CD4-positive, alpha-beta T cell treated with Interleukin-10 for 1 hour (primary cell): ENCODE results near the gene BOD1L2.

Source experiments
- DNase-seq: peaks from one replicate; pipeline ENCODE4 v3.0.0-alpha.2; 2020

Gene BOD1L2

DNA sequence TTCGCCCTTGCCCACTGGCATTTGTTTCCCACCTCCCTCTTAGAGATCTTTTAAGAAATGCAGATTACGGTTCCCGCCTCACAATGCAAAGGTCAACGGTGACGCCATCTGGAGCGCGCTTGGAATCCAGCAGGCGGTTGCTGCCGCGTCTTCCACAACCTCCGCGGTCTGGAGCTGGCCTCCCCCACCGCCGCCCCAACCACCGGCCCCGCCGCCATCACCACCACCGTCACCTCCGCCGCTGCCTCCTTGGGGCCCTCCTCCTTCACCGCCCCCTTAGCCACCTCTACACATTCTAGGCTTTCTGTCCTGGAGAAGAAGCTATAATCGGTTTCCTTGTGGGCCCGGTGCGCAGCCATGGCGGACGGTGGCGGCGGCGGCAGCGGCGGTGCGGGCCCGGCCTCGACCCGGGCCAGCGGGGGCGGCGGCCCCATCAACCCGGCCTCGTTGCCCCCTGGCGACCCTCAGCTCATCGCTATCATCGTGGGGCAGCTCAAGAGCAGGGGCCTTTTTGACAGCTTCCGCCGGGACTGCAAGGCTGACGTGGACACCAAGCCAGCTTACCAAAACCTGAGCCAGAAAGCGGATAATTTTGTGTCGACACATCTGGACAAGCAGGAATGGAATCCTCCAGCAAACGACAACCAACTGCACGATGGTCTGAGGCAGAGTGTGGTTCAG lies at the start of gene BOD1L2:
Gene BOD1L2 (plus strand): TSS at position 132 of the 681 bp plus-strand sequence. CDS start 226 bp downstream, at position 358.
- no peak for DNase-seq

GRCh38 chr18:57107140-57107832 lies 39.6 kb upstream of the BOD1L2 start:
- DNase-seq, result no peak

DNA sequence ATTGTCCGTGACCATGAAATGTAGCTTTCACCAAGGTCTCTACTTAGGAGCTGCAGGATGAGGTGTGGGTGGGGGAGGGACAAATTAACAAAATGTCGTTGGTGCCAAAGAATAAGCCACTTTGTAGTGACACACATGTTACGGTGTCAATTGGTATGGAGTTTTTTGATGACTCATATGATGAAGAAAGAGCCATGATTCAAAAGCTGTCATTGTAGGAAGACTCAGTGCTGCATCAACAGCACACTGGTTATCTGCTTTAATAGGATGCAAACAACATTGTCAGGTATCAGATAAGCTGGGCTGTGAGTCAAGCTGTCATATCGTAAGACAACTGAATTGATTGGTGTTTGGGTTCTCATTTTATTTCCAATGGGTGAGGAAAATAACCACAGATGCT lies 36.6 kb upstream of the BOD1L2 start:
- no peak for DNase-seq

GRCh38 chr18:57113799-57114420 lies 33.0 kb upstream of the BOD1L2 start:
- no peak for DNase-seq

DNA sequence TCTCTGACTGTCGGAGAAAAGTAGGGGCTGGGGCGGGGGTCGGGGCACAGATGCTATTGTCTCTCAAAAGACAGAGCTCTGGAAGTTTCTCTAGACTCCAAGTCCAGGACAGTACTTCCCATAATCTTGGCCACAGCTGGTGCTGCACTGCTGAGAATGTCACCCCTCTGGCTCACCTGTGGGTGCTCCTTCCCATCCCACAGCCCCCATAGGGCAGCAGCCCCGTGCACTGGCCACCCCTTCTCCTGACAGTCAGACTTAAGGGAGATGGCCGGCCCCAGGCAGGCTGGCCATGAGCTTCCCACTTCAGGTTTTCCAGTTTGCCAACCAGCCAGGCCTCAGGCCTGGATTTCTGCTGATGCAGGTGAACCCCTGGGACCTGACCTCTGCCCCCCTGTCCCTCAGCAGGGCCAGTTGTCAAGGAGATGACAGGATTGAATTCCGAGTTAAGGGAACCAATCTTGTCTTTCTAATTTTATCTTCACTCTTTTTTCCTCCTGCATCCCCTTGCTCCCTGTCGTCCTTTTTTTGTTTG lies 30.2 kb upstream of the BOD1L2 start:
- DNase-seq, result no peak

- DNase-seq, result no peak
Measured at GRCh38 chr18:57121542-57122112, 25.3 kb upstream of the BOD1L2 start.

DNA sequence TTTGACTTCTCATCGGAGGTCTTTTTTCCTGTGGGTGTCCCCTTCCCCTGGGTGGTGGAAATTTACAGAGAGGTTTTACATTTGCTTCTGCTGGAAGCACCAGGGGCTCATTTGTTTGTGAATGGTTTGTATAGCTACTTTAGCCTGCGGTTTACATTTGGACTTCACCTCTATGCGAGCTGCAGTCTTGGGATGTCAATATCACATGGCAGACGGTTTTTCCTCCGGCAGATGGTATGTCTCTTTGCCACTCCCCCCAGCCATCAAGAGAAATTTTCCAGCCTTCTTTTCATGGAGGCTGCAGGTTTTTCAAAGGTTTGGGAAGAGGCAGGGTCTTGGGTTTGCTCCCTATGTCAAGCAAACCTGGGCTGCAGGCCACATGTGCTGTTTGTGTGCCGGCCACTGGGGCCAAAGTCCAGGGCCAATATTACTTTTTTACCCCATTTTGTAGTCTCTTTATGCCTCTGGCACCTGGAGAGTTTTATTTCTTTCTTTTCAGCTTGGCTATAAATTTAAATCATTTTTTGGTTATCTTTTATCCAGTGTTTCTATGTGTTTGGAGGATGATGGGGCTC lies 23.9 kb upstream of the BOD1L2 start:
- no peak for DNase-seq

DNA sequence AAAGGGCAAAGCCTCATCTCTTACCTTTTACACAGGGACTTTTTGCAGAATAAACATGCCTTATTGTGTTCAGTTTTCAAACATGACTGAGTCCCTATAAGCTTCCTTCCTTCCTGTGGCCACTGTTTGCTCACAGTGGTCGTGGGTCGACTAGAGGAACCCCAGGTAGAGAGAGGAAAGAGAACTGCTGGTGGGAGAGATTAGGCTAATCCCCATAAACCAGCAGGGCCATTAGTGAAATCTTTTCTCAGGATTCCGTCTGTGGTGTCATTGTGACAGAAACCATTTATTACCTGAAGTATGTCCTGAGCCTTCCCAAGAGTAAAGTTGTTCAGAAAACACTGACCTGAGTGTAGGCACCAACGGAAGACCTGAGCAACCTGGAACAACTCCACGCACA lies 21.3 kb upstream of the BOD1L2 start:
- DNase-seq, result no peak

DNA sequence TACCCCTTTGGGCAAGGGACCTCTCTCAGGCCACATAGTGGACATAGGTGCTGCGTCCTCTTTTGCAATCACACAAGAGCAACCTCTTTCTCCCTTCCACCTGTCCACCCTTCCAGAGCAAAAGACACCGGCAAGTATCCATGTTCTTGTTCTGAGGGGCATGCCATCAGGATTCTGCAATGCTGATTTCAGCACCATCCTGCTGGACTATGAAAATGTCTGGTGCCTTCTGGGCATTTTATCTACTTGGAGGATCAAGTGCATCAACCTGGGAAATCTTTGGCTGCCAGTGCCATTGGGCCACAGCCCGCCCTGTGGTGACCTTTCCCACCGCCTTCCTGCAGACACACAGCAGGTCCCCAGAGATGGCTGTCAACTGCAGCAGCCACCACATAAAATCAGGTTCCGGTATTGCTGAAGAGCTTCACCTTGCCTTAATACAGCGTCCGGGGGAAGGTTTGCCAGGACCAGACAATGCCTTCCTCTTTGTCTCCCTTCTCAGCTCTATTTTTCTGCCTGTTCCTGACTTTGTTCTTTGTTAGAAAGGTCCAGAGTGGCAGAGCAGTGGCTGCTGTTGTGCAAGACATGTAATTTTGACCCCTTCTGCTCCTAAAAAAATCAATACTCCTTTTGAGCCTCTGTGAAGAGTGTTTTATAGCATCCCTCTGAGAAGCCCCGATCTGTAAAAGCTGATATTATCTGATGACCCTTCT lies 18.5 kb upstream of the BOD1L2 start:
- no peak for DNase-seq

- DNase-seq, result no peak
Measured at GRCh38 chr18:57131101-57131500, 15.8 kb upstream of the BOD1L2 start.

DNA sequence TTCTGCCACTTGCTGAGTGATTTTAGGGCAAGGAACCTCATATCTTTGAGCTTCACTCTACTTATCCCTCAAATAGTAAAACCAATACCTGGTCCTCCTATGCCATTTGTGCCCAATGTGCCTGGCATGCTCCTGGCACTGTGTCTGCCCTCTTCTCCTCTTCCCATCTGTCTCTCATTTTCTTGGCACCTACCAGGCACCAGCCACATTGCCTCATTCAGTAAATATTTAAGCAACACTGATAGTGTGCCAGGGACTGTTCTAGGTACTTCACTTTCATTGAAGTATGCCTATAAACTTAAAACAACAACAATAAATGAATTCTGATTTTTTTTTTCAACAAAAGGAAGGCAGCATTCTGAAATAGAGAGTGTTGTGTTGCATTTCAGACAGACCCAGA lies 15.1 kb upstream of the BOD1L2 start:
- DNase-seq, result no peak

- DNase-seq, result no peak
Measured at GRCh38 chr18:57134618-57135135, 12.2 kb upstream of the BOD1L2 start.

DNA sequence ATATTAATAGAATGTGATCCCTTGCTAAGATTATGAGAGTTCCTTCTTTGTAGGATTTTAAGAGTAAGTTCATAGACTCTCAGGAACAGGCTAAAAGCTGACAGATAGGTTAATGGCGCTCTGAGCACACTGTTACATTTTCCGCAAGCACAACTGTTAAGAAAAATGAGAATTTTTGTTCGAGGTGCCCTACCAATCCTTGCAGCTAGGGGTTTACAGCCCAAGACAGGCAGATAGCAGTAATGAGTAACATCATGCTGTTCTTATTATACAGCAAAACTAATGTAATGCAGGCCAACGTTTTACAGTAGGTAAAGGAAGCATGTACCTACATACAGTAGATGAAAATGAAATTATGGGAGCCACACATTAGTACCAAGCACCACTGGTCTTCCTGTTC lies 11.2 kb upstream of the BOD1L2 start:
- no peak for DNase-seq

DNA sequence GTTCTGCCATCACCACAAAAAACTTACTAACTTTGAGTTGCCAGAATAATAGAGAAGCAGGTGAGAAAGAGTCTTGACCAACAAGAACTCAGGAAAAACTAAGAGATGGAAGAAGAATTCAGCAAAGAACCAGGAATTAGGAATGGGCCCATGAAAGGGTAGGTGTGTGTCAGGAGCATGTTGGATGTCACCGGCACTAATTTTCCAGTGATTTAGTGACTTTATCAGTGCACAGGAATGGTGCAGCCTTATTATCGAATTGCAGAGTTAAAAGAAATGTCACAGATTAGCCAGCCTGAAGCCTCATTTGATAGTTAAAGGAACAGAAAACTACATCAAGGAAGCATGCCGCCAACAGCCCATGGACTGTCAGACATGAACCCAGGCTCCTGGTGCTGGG lies 9.0 kb upstream of the BOD1L2 start:
- no peak for DNase-seq

GRCh38 chr18:57141208-57142129 lies 5.4 kb upstream of the BOD1L2 start:
- no peak for DNase-seq

GRCh38 chr18:57142324-57142723 lies 4.6 kb upstream of the BOD1L2 start:
- no peak for DNase-seq

DNA sequence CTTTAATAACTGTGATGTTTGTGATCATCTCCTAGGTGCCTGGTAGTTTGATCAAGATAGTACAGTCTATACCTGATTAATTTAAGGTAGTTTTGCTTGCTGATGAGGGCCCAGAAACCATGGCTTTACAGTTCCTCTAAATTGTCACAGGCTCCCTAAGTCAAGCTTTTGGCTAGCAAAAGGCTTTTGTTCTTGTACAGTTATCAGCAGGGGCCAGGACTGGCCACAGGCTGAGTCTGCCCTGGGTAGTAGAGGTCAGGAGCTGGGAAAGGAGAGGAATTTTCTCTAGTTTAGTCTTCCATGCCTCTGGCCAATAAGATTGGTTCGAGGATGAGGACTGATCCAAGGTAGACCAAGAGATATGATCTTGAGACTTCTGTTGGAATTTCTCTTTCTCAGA lies 3.6 kb upstream of the BOD1L2 start:
- DNase-seq, result no peak

DNA sequence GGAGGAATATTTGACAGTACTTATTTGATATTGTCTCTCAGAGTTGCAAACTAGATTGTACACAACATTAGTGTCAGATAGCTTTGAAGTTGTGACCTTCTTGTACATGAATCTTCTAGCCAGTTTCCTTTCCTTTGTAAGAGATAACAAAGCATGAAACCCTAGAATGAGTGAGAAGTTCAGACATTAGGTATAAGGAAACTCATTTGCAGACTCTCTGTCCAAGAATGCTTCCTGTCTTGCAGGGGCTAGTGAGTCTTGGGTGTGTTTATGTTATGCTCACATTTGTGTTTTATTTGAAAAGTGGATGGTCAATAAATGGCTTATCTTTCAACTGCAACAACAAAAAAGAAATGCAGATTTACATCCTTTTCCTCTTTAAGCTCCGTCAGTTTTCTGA lies 1.4 kb downstream of the BOD1L2 start:
- DNase-seq, result no peak

- no peak for DNase-seq
Measured at GRCh38 chr18:57149051-57149450, 2.2 kb downstream of the BOD1L2 start.

DNA sequence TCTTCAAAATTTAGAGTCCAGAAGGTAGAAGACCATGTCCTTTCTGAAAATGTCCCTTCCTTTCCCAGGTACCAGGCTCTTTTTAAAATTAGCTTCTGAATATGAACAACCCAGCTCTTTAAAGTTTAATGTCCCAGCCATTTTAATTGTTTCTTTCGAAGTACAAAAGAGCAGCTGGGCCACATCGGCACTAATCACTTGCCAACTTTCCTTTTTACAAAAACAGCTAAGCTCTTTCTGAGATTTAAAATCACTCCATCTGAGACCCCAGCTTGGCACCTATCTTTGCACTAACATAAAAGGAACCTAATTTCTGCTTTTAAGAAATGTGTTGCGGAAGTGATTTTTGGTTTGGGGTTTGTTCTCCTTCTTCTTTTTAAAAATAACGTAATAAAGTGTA lies 2.6 kb downstream of the BOD1L2 start:
- no peak for DNase-seq

DNA sequence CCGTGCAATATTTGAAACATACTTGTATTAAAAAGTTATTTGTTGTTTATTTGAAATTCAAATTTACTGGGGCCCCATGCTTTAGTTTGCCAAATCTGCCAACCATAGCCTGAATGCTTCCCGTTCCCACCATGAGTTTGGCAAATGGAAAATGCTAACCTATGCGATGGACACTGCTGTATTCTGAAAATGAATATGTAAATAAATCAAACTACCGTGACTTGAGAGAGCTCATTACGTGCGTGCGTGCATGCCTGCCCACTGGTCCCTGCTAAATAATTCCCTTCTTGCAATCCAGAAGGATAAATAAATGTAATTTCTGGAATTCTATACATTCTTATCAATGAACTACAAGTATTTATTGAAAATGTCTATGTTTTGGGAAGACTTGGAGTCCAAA lies 3.2 kb downstream of the BOD1L2 start:
- no peak for DNase-seq
